ENCODE results near the gene KLHL17.
"Not testable (repeated sequence)": the region's sequence is repeated elsewhere in the genome, so short reads cannot be mapped to it uniquely, and the experiment has no call there.

KLHL17 gene

GRCh38 chr1:1003618-1004419 is 43.4 kb downstream of the KLHL17 start:
- no peak for DNase-seq

- no peak for DNase-seq
These were observed 44.0 kb downstream of the KLHL17 start for GRCh38 chr1:1004420-1004779.

- no peak for DNase-seq
These were observed 44.7 kb downstream of the KLHL17 start for GRCh38 chr1:1004780-1005697.

DNA sequence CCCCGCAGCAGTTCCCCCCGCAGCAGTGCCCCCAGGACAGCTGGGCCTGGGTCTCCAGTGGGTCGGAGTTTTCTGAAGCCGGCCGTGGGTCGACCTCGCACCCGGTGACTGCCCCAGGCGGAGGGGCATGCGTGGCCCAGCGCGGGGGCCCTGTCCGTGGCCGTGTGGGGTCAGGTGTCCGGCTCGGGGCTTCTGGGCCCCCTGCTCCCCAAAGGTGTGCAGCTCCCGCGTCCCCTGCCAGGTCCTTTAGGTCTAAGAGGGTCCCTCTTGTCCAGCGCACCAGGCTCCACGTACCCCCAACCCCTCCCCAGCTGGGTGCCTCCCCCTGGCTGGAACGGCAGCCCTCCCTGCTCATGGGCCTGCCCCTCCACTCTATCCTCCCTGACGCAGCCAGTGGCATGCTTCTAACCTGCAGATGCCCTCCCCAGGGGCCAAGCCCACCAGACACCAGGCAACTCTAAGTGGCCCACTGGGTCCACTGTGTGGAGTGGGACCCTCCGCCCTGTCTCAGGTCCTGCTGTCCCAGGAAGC is 45.5 kb downstream of the KLHL17 start:
- no peak for DNase-seq

- DNase-seq, result no peak
These were observed 46.1 kb downstream of the KLHL17 start for GRCh38 chr1:1006305-1007159.

- not testable (repeated sequence) for DNase-seq
These were observed 49.7 kb downstream of the KLHL17 start for GRCh38 chr1:1010131-1010530.

DNA sequence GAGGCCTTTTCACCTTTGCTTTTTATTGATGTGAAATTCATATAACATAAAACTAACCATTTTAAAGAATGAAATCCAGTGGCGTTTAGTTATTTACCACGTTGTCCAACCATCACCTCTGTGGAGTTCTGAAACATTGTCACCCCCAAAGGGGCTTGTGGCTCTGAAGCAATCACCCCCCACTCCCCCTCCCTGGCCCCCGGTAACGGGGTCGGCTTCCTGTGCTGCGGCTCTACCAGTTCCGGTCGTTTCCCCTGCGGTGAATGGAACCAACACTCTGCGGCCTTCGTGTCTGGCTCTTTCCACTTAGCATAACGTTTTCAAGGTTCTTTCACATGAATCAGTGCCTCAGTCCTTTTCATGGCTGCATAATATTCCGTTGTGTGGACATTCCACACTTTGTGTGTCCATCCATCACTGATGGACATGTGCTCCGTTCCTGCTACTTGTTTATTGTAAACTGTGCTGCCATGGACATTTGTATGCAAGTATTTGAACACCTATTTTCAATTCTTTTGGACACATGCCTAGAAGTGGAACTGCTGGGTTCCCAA is 51.1 kb downstream of the KLHL17 start:
- no peak for DNase-seq

GRCh38 chr1:1012736-1013104 is 52.3 kb downstream of the KLHL17 start:
- not testable (repeated sequence) for DNase-seq

DNA sequence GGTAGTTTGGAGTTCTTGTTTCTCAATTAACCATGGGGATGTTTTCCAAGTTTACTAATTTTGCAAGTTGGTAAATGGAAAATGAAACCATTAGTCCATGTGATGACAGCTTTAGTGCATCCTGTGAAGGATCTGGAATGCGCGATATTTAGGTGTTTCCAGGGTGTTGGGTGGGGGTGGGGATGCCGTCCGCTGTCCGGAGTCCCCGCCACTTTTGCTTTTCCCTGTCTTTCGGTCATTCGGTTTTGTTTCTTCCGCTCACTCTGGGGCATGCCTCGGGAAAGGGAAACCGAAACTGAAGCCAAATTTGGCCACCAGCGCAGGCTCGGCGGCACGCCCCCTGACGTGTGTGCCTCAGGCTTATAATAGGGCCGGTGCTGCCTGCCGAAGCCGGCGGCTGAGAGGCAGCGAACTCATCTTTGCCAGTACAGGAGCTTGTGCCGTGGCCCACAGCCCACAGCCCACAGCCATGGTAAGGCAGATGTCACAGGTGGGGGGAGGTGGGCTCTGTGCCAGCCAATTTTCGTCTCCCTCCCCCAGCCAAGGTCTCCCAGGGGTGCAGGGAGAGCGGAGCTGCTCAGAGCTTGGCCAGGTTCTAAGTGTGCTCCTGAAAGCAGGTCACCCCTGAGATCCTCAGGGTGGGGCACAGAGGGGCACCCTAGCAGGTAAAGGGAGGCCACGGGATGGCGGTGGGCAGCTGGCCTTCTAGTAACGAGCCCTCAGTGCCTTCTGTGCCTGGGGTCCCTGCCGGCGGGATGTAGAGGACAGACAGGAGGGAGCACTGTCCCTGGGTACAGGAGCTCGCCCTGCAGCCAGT is 52.9 kb downstream of the KLHL17 start, which contains the start of gene ISG15:
Gene ISG15, plus strand, starts transcription at position 393 of the 817 bp plus-strand sequence. Its CDS starts 77 bp downstream, at position 470.
- DNase-seq, result peak; percentile 84 to 87

GRCh38 chr1:1013922-1014648 is 53.7 kb downstream of the KLHL17 start:
- DNase-seq, result peak in 1 of 2 donors; percentile 39

- no peak for DNase-seq
These were observed 54.7 kb downstream of the KLHL17 start for GRCh38 chr1:1014799-1015681.
